AG04450 (cell line): ENCODE measurements around the gene SIM2. TPM values are rescaled to one million over a fixed set of nuclear protein-coding genes. Genes with fewer than 3 reads are reported as not detected.

ENCODE experiments used
- CTCF ChIA-PET: fragments of 300-600, 350-600 bp; formaldehyde crosslinking; extraction: SDS; loops from one replicate; lab custom pipeline; 2022; ENCODE audit warnings: antibody characterized with exemption, inconsistent platforms; lab: Charles Lee
- POLR2A ChIA-PET: fragments of 350-600 bp; formaldehyde crosslinking; extraction: SDS; loops from one replicate; lab custom pipeline; 2021; ENCODE audit warnings: antibody characterized with exemption, inconsistent platforms; lab: Yijun Ruan, JAX
- DNase-seq: peaks from one replicate; pipeline ENCODE4 v3.0.0-alpha.2; 2011; ENCODE audit warnings: low read depth, low spot score
- H3K27ac ChIP-seq: one replicate; pipeline ENCODE4 v1.5.1; 2012; ENCODE audit warnings: low read depth, low read length, control low read depth
- H3K27me3 ChIP-seq: one replicate; pipeline ENCODE4 v1.6.0; 2012; ENCODE audit warnings: low read length; ENCODE audit not compliant: control insufficient read depth, insufficient read depth
- H3K4me3 ChIP-seq: 2 replicates; pipeline ENCODE4 v1.5.1; 2011; ENCODE audit warnings: mild to moderate bottlenecking, low read depth, low read length, control low read depth
- H3K9me3 ChIP-seq: 2 replicates; pipeline ENCODE4 v1.5.1; 2012; ENCODE audit warnings: low read length; ENCODE audit not compliant: control insufficient read depth, insufficient read depth
- CTCF ChIP-seq: IDR thresholded peaks from 2 replicates; pipeline ENCODE4 v1.5.1; 2011; ENCODE audit warnings: low read depth, low read length, control low read depth, inconsistent platforms
- polyA plus RNA-seq: library from polyadenylated mRNA; depleted of rRNA; stranded (reverse); fragments of >200 nt; gene quantifications from 2 replicates; pipeline ENCODE4 v1.2.3, GENCODE V29; 2011

SIM2 gene
- polyA plus RNA-seq, 1 experiment: 0.46 TPM

GRCh38 chr21:36732761-36733160 lies 33.8 kb downstream of the SIM2 start:
- DNase-seq: no peak
- ChIA-PET CTCF (no interaction called here), POLR2A (no interaction called here)
- Histone ChIP-seq H3K4me3 (no peak overlapping the region), H3K9me3 (peaks cover 9% of the 10 kb centered on the region), H3K27me3 (peaks cover 55% of the 10 kb centered on the region), H3K27ac (no peak overlapping the region)
- no peak for TF ChIP-seq CTCF

GRCh38 chr21:36733857-36734256 lies 34.9 kb downstream of the SIM2 start:
- POLR2A ChIA-PET: no interaction called here
- CTCF ChIA-PET: interaction anchor here (1.1 kb wide), 1 partner anchor 103 kb away, joined by 3 read pairs; no protein-coding TSS in a partner anchor
- Histone ChIP-seq H3K9me3 (peaks cover 9% of the 10 kb centered on the region), H3K27me3 (peaks cover 44% of the 10 kb centered on the region), H3K27ac (no peak overlapping the region), H3K4me3 (no peak overlapping the region)
- TF ChIP-seq CTCF: no peak
- no peak for DNase-seq

GRCh38 chr21:36734367-36735200 lies 35.7 kb downstream of the SIM2 start:
- Histone ChIP-seq H3K27me3 (peaks cover 39% of the 10 kb centered on the region), H3K9me3 (peaks cover 9% of the 10 kb centered on the region), H3K27ac (no peak overlapping the region), H3K4me3 (no peak overlapping the region)
- TF ChIP-seq CTCF: no peak
- no peak for DNase-seq
- CTCF ChIA-PET: interaction anchor here (1.1 kb wide), 1 partner anchor 104 kb away, joined by 3 read pairs; no protein-coding TSS in a partner anchor
- POLR2A ChIA-PET: no interaction called here

DNA sequence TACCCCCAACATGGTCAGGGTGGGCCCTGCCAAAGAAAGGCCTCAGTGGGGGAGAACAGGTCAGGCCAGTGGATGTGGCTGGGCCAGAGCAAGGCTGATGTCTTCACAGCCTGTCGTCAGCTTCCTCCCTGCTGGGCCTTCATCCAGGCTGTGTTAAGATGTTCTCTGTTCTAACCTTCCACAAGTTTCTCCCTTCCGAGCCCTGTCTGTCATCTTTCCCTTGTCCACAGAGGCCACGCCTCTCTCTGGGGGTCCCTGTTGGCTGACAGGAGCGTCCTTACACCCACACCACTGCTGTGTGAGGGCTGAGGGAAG lies 36.2 kb downstream of the SIM2 start:
- no peak for DNase-seq
- no peak for TF ChIP-seq CTCF
- Histone ChIP-seq H3K4me3 (no peak overlapping the region), H3K27me3 (peaks cover 39% of the 10 kb centered on the region), H3K9me3 (peaks cover 9% of the 10 kb centered on the region), H3K27ac (no peak overlapping the region)
- CTCF ChIA-PET: interaction anchor here (1.1 kb wide), 1 partner anchor 105 kb away, joined by 3 read pairs; no protein-coding TSS in a partner anchor
- POLR2A ChIA-PET: no interaction called here

- ChIA-PET CTCF (interaction anchor here (1.0 kb wide), 1 partner anchor 9 kb away, joined by 4 read pairs; no protein-coding TSS in a partner anchor), POLR2A (no interaction called here)
- peaks cover 9% of the 10 kb centered on the region for H3K9me3 ChIP-seq
- H3K27ac ChIP-seq: no peak overlapping the region
- peaks cover 37% of the 10 kb centered on the region for H3K27me3 ChIP-seq
- DNase-seq: no peak
- H3K4me3 ChIP-seq: no peak overlapping the region
- TF ChIP-seq CTCF: no peak
These were observed 36.9 kb downstream of the SIM2 start for GRCh38 chr21:36735724-36736320.
